Hematopoietic multipotent progenitor cell treated with erythropoietin and hydrocortisone succinate and interleukin-3 and kit ligand, for 15 days (in vitro differentiated cells): Measurements from ENCODE around the gene DPAGT1.
A peak's percentile ranks its signal among the peaks of the same experiment; 100 is the strongest.
"Not testable (repeated sequence)": the region's sequence is repeated elsewhere in the genome, so short reads cannot be mapped to it uniquely, and the experiment has no call there.

Experiments used
- DNase-seq: peaks from one replicate; pipeline ENCODE4 v3.0.0-alpha.2; 2015; ENCODE audit warnings: low spot score

The DPAGT1 gene

DNA sequence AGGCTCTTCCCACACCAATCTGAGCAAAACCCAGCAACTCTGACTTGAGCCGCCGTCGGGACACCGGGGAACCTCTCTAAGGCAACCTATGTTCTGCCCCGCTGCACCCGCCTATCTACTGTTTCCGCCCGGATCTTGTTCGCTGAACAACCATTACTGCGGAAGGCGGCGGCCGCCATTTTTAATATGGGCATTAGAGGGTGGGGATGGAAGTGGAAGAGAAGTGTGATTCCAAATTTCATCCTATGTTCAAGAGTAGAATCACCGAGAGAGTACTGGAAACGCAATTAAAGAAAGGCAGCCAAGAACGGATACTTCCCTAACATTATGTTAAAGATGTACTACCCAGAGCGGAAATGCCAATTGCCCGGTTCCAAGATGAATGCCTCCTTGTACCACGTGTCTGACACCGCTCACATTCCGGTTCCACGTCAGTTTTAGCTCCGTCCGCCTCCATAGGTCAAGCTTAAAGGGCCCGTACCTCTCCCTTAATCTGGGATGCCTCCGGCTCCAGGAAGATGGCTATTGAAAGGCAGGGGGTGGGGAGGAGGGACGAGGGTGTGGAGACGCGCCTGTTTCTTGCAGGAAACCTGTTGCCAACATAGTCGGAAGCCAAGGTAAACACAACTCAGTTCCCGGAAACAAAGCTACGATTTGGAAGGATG is at the start of gene DPAGT1:
Gene DPAGT1 (minus strand): TSS at position 95 of the 665 bp plus-strand sequence. CDS start 198 bp downstream, outside the sequence.
- peak; percentile 92 for DNase-seq

DNA sequence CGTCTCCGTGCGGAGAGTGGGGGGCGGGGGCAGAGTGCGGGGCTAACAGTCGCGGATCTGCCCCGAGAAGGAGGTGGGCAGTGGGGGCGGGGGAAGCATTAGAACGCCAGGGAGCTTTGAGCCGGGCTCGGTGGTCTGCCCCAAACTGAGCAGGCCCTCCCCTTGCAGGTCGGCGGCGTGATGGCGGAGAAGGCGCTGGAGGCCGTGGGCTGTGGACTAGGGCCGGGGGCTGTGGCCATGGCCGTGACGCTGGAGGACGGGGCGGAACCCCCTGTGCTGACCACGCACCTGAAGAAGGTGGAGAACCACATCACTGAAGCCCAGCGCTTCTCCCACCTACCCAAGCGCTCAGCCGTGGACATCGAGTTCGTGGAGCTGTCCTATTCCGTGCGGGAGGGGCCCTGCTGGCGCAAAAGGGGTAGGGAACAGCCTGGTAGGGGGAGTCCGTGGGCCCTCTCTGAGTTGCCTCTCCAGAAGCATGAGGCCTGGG is 48.2 kb upstream of the DPAGT1 start:
- DNase-seq: no peak

DNA sequence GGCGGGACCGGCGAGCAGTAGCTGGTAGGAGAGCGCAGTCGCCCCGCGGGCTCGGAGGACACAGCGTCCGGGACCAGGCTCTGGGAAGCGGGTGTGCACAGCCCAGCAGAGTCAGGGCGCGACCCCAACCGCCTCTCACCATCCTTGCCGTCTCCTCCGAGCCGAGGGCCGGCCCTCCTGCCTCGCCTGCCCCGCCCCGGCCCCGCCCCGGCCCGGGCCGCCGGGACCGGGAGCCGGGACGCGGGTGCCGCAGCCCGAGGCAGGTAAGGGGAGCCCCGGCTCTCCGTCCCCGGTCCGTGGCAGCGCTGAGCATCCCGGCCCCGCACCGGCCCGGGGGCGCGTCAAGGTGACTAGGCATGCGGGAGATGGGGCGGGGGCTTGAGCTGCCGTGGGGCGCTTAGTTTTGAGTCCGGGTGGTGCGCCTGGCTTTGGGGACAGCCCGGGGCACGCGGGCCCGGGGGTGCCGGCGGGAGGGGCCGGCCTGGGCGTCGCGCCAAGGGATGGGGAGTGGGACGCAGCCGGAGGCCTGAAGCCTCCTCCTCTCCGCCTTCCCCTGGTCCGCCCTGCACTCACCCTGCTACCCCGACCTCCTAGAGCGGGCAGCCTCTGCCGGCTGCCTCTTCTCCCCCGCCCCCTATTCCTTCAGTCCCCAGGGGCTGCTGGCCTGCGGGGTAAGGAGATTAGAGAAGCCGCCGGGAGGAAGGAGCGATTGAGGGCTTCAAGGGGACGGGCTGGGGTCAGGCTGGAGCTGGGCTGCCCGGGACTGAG is 47.5 kb upstream of the DPAGT1 start, which contains the start of gene ABCG4:
Gene ABCG4 (plus strand): TSS at position 35 of the 768 bp plus-strand sequence. CDS start 914 bp downstream, outside the sequence.
- DNase-seq: no peak

DNA sequence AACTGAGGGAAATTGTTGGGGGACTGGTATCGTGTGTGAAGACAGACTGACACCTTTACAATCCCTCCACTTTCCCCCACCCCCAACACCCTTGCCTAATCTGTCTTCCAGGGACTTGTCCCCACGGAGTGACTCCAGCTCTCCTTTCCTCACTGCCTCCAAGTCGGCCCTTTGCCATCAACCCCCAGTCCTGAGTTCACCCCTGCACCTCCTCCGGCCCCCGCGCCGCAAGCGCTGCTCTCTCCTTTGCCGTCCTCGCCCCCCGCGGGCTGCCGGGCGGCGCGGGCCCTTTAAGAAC is 47.0 kb upstream of the DPAGT1 start:
- no peak for DNase-seq

DNA sequence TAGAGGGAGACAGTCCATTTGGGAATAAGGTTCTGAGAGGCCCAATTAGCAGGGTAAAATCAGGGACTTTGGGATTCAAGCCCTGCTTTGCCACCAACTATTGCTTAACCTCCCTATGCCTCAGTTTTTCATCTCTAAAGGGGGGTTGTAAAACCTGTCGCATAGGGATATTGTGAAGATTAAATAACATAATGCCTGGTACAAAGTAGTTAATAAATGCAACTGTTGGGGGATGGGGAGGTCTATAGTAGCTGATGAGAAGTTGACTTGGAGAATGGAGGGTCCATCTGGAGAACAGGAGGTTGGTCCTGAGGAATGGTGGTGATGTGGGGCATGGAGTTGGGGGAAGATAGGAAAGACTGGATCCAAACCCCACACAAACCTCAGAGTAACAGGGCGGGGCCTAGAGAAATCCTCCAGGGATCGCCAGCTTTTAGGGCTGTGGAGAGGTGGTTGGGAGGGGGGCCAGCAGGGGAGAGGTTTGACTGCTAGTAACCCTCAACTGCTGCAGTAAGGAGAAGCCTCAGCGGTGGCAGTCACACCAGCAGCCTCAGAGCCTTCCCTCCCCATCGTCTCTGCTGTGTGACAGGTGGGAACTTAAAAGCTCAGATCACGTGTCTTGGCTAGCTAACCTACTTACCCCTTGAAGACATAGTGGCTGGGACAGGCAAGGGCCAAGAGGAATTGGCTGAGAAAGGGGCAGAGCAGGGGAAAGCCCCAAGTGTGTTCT is 46.1 kb upstream of the DPAGT1 start:
- no peak for DNase-seq

DNA sequence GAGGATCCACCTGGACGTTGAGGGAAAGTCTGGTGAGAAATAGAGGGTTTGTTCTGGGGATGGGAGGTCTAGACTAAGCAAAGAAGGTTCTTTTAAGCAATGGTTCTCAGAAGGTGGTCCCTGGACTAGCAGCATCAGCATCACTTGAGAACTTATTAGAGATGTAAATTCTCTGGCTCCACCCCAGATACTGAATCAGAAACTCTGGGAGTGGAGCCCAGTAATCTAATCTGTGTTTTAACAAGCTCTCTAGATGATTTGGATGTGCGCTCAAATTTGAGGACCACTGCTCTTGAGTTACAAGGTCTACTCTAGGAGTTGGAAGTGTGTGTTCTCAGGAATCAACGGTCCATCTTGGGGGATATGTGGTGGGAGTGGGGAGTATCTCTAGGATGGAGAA is 43.9 kb upstream of the DPAGT1 start:
- DNase-seq: no peak

DNA sequence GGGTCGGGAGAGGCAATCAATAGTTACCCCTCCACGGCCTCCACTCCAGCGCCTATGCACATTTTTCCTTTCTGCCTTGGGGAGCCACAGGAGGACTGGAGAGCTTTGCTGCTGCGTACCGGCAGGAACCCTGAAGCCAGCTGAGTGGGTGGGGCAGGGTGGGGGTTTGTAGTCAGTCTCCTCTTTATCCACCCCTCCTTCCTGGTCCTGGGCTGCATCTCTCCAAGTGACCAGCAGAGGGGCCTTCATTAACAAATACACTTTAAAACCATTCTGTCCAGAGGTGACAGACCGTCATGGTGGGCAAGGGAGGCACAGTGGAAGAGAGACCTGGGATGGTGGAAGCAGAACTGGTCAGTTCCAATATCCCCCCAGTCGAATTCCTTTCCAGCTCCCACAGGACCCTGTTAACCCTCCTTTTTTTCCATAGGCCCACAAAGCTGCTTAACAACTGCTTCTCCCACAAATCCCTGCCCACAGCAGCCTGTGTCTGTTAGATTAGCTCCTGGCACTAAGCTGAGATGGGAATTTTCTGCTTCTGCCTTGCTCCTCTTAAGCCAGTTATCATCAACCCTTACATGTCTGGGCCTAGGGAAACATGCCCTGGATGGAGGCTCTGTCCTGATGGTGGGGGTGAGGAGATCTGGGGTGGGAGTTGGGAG is 43.3 kb upstream of the DPAGT1 start:
- DNase-seq: peak; percentile 60

DNA sequence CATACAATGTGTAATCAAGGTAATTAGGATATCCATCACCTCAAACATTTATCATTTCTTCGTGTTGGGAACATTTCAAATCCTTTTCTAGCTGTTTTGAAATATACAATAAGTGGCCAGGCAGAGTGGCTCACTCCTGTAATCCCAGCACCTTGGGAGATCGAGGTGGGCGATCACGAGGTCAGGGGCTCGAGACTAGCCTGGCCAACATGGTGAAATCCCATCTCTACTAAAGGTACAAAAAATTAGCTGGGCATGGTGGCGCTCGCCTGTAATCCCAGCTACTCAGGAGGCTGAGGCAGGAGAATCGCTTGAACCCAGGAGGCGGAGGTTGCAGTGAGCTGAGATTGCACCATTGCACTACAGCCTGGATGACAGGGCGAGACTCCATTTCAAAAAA is 37.6 kb upstream of the DPAGT1 start:
- not testable (repeated sequence) for DNase-seq

DNA sequence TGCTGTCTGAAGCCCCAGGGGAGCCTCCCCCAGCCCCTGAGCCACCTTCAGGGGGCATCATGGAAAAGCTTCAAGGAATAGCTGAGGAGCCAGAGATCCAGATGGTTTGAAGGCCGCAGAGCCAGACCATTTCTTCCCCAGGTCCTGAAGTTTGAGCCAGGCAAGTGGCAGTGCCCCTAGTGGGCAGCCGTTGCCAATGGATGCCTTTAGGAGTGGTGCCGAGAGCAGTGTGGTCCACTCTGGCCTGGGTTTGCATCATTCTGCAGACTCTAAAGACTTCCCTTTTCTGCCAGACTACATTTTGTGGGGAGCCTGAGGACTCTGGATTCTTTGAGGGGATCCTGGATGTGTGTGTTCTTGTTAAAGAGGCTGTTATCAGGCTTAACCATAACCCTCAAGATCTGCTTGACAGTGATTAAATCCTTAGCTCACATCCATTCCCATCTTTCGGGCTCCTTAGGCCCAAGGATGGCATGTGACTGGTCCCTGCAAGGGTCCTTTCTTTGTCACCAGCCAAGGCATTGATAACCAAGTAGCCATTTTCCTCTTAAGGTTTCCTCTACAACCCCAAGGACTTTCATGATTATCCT is 32.8 kb upstream of the DPAGT1 start:
- peak; percentile 37 for DNase-seq

DNA sequence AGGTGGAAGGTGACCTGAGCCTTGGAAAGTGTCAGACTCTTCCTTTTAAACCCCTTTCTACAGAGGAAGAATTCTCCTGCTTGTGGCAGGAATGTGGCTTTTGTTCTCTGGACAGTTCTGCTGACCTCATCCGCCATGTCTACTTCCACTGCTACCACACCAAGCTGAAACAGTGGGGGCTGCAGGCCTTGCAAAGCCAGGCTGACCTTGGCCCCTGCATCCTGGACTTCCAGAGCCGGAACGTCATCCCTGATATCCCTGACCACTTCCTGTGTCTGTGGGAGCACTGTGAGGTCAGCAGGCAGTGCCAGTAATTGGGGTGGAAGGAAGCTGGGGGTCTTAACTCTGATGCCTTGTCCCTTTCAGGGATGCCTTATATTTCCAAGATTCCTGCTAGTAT is 29.0 kb upstream of the DPAGT1 start:
- no peak for DNase-seq

DNA sequence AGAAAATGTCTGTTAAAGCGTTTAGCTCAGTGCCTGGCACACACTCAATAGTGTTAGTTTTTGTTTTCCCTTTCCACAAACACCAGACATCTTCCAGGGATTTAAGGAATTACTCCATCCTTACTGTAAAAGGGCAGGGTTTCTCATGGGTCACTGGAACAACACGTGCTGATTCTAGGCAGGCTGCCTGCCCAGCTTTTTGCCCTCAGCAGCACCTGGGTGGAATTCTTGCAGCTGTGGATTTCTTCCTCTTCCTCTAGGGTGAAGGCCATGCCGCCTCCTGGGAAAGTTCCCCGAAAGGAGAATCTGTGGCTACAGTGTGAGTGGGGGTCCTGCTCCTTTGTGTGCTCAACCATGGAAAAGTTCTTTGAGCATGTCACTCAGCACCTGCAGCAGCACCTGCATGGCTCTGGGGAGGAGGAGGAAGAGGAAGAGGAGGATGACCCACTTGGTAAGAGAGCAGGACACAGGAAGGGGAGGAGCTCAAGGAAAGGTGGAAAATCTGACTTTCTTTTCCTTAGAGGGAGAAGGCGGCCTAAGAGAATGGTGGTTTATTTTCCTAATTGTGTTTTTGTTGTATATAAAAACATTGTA is 25.1 kb upstream of the DPAGT1 start:
- no peak for DNase-seq

DNA sequence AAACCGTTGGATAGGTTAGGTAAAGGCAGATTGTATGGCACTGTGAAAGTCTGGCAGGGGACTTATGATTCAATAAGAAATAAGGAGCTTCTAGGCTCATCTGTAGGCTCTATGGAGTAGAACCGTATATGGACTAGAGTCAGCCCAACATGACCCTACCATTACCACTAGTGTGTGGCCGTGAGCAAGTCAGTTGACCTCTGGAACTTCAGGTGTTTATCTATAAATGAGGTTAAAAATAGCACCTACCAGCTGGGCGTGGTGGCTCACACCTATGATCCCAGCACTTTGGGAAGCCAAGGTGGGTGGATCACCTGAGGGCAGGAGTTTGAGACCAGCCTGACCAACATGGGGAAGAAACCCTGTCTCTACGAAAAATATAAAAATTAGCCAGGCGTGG is 24.2 kb upstream of the DPAGT1 start:
- DNase-seq: no peak

DNA sequence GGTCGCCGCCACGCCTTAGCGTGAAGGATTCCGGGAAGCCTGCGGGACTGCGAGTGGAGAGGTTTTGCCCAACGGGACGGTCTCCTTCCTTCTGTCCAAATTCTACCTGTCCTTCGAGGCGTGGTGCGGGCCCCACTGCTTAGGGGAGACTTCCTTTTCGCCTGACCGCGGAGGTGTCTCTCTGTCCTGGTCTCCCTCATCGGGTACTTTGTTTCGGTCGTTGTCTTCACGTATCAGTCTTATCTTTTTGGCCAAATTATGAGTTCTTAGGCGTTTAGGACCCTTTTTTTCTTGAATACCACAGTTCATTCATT is 20.1 kb upstream of the DPAGT1 start:
- no peak for DNase-seq

DNA sequence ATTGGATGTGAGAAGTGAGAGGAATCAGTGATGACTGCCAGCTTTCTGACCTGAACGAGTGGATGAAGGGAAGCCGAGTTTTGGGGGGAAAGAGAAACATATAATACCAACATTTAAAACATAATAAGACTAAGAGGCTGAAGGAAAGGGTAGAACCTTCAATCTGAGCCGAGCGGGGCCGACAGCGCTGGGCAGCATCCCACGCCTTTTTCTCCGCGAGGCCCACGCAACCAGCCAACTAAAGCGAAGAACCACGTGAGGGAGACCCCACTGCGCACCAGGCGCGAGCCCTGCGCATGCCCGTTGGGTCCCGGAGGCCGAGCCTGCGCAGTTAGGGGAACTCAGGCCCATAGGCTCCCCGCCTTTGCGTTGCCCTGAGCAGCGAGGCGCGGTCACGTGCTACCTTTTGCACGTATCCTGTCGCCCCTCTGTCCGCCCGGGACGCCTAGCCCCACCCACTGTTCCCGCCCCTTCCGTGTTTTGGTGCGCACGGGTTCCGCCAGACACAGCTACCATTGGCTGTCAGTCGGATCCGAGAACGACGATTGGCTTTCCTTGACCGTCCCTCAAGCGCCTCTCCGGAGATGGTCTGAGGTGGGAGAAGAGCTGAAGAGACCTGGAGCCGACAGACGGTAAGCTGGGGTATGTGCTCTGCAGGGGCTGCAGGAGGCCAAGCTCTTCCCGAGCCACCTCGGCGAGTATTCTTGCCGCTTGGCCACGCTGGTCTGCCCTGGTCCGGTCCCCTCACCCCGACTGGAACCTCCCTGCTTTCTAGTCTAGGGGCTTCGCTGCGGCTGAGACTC is 19.6 kb upstream of the DPAGT1 start, which contains the start of gene HINFP:
Gene HINFP (plus strand): TSS at position 573 of the 803 bp plus-strand sequence. CDS start 5,365 bp downstream, outside the sequence.
- DNase-seq: peak; percentile 99

DNA sequence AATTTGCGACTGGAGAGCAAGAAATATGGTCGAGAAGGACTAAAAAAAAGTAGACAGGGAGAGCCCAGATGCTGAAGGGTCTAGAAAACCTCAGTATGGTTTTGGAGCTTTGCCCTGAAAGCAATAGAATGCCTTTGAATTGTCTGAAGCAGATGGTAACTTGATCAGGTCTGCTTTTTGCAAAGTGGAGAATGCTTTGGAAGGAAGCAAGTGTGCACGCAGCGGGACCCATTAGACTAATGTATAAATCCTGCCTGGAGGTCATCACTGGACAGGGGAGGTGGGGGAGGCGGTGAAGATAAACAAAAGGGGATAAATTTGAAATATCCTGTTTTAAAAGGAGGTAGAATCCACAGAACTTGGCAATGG is 19.0 kb upstream of the DPAGT1 start:
- no peak for DNase-seq

DNA sequence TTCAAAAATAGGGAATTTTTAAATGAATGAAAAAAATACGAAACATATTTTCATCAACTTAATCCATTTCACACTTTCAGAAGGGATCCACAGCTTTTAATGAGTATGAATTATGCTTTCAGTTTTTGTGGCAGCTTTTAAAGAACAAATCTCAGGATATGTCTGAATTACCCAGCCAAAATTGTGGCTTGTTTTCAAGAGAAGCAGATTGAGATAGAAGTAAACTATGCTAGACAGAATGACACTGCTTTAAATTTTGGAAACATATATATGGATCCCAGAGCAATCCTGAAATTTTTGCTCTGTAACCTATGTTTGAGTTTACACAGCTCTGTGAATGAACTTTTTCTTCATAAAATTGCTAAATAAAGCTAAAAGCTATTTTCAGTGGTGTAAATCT is 17.3 kb upstream of the DPAGT1 start:
- DNase-seq: no peak

DNA sequence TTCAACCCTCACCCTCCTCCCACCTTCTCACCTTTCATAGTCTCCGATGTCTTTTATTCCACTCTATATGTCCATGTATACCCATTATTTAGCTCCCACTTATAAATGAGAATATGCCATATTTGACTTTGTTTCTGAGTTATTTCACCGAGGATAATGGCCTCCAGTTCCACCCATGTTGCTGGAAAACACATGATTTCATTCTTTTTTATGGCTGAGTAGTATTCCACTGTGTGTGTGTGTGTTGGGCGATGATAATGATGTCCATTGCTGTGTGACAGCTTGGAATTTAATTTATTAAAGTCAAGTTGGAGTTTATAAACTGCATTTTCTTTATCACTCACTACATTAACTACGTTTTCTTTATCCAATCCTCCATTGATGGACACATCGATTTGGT is 16.6 kb upstream of the DPAGT1 start:
- no peak for DNase-seq

DNA sequence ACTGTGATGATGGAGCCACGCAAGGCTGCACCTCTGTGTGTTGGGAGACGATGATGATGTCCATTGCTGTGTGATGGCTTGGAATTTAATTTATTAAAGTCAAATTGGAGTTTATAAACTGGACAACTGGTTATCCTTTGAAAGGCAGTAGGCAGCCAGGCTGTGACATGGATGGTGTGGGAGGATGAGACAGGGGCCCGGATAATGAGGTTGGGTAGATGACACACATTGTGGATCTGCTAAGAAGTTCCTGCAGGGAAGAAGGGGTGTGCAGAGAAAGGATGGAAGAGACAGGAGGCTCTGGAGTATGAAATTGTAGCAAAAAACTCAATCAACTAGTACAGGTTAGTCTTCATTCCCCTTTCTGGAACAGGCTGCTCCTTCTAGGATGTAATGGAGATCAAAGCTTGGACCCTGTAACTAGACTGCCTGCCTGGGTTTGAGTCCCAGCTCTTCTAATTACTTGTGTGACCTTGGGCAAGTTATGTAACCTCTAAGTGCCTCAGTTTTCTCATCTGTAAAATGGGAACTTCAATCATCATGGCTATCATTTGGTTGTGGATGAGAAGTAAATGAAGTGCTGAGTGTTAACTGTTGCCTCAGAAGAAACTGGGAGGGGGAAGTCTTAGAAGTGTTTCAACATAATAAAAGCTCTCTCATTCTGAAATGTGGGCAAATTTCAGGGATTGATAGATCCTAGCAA is 15.5 kb upstream of the DPAGT1 start:
- no peak for DNase-seq

DNA sequence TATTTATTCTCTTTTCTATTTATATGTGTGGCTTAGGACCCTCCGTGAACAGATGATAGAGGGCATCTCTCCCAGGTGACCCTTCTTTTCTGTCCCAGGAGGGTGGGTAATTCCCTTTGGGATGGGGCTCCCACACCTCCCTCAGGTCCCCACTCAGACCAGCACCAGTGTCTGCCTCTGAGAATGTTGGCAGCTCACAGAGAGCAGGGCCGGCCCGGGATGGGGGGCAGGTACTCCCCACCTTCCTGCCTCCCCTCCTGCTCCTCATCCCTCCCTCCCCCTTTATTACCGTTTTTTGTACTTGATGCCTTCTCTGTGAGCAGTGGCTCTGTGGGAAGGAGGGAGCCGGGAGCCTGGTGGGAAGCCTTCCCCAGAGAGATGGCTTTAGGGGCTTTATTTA is 14.9 kb upstream of the DPAGT1 start:
- no peak for DNase-seq

DNA sequence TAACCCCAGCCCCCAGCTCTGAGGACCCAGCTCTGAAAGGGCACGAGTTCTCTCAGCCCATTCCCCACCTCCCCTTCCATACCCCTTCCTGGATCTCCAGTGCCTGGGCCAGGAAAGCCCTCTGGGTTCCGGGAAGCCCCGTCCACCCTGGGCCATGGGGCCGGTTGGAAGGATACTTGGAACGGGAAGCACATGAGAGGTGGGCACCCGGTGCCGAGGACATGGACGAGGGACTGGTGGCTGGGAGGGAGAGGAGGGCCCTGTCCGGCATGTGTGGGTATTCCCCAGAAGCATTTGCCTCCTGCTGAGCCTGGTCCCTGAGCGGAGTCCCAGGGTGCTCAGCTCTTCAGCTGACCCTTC is 14.6 kb upstream of the DPAGT1 start:
- DNase-seq: no peak
